H4 (cell line): ENCODE measurements around the gene TUBB4B. TPM values are rescaled to one million over a fixed set of nuclear protein-coding genes. Genes with fewer than 3 reads are reported as not detected.

Experiments
- DNase-seq: peaks from one replicate; pipeline ENCODE4 v3.0.0-alpha.2; 2015; ENCODE audit warnings: low spot score
- total RNA-seq: library from RNA; depleted of rRNA; stranded (reverse); fragments of >200 nt; shearing (Covaris generic); gene quantifications from 2 replicates; pipeline ENCODE4 v1.2.3, GENCODE V29; 2014; rRNA removed

Gene TUBB4B
- total RNA-seq, 1 experiment from 2014 or later, result 180 TPM

- no peak for DNase-seq
Observed at GRCh38 chr9:137293094-137293481, 52.0 kb downstream of the TUBB4B start.

Other genes starting within 250 kb of the TUBB4B start
- 32.0 and 41.3 TPM in 2 replicates for gene PAXX, start 248.9 kb upstream of the TUBB4B start, total RNA-seq
- 0.64 TPM in 1 of 2 replicates, not detected in the other for gene CLIC3, start 244.7 kb upstream of the TUBB4B start, total RNA-seq
- 4.9 and 22.4 TPM in 2 replicates for gene ABCA2, start 213.1 kb upstream of the TUBB4B start, total RNA-seq
- gene FUT7, start 209.2 kb upstream of the TUBB4B start, total RNA-seq, result not detected in 2 replicates
- 1.2 and 4.1 TPM in 2 replicates for gene NPDC1, start 195.1 kb upstream of the TUBB4B start, total RNA-seq
- gene ENTPD2, start 187.2 kb upstream of the TUBB4B start, total RNA-seq, result not detected in 2 replicates
- 5.9 and 12.4 TPM in 2 replicates for gene SAPCD2, start 170.7 kb upstream of the TUBB4B start, total RNA-seq
- gene UAP1L1, start 163.8 kb upstream of the TUBB4B start, total RNA-seq, result 6.6 and 7.4 TPM in 2 replicates
- gene MAN1B1, start 154.3 kb upstream of the TUBB4B start, total RNA-seq, result 38.6 and 62.6 TPM in 2 replicates
- 34.8 and 52.2 TPM in 2 replicates for gene DPP7, start 126.6 kb upstream of the TUBB4B start, total RNA-seq
- gene GRIN1, start 102.1 kb upstream of the TUBB4B start, total RNA-seq, result not detected in 2 replicates
- gene LRRC26, start 71.2 kb upstream of the TUBB4B start, total RNA-seq, result 0.10 and 0.12 TPM in 2 replicates
- gene TMEM210, start 69.2 kb upstream of the TUBB4B start, total RNA-seq, result not detected in 2 replicates
- 8.2 and 13.4 TPM in 2 replicates for gene ANAPC2, start 52.7 kb upstream of the TUBB4B start, total RNA-seq
- 71.6 and 91.9 TPM in 2 replicates for gene SSNA1, start 52.6 kb upstream of the TUBB4B start, total RNA-seq
- 1.2 and 3.4 TPM in 2 replicates for gene TPRN, start 40.5 kb upstream of the TUBB4B start, total RNA-seq
- 63.4 and 69.8 TPM in 2 replicates for gene TMEM203, start 35.6 kb upstream of the TUBB4B start, total RNA-seq
- gene NDOR1, start 35.6 kb upstream of the TUBB4B start, total RNA-seq, result 4.0 and 4.9 TPM in 2 replicates
- gene RNF208, start 19.0 kb upstream of the TUBB4B start, total RNA-seq, result 0.31 TPM in 1 of 2 replicates, not detected in the other
- gene CYSRT1, start 16.1 kb upstream of the TUBB4B start, total RNA-seq, result 0.14 and 0.37 TPM in 2 replicates
- gene RNF224, start 13.8 kb upstream of the TUBB4B start, total RNA-seq, result not detected in 2 replicates
- not detected in 2 replicates for gene SLC34A3, start 10.4 kb upstream of the TUBB4B start, total RNA-seq
- gene STPG3, start 10.0 kb downstream of the TUBB4B start, total RNA-seq, result not detected in 2 replicates
- gene NELFB, start 14.0 kb downstream of the TUBB4B start, total RNA-seq, result 29.5 and 33.0 TPM in 2 replicates
- 0.37 and 1.3 TPM in 2 replicates for gene TOR4A, start 36.4 kb downstream of the TUBB4B start, total RNA-seq
- 0.37 TPM in 1 of 2 replicates, not detected in the other for gene NRARP, start 61.0 kb downstream of the TUBB4B start, total RNA-seq
- gene EXD3, start 181.9 kb downstream of the TUBB4B start, total RNA-seq, result 1.4 and 2.8 TPM in 2 replicates
- gene NOXA1, start 182.1 kb downstream of the TUBB4B start, total RNA-seq, result not detected in 2 replicates
- gene ENTPD8, start 200.1 kb downstream of the TUBB4B start, total RNA-seq, result 0.08 TPM in 1 of 2 replicates, not detected in the other
- 17.1 and 19.1 TPM in 2 replicates for gene NSMF, start 218.0 kb downstream of the TUBB4B start, total RNA-seq